Measurements from ENCODE around the gene PRDM15. TPM values are rescaled to one million over a fixed set of nuclear protein-coding genes. Genes with fewer than 3 reads are reported as not detected.

The PRDM15 gene
- polyA plus RNA-seq, 3 donors = 0.19 to 19.0 (median 0.74) TPM

DNA sequence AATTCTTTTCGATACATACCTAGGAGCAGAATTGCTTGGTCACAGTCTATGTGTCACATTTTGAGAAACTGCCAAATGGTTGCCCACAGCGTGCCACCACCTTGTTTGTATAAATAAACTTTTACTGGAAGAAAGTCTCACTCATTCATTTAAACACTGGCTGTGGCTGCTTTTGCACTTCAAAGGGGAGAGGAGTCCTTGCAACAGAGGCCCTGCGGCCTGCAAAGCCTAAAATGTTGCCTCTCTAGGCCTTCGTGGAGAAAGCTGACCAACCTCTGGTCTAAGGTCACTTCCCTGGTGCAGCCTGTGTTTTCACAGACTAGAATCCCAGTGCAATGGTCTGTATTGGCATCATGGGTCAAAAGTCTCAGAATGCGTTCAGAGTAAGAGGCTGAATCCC is 120.6 kb downstream of the PRDM15 start:
- no peak overlapping the region for H3K4me2 ChIP-seq (replicated peaks; ENCODE audit: extremely low read depth, low read length, poor library complexity, severe bottlenecking)
- WGBS (ENCODE audit: insufficient coverage) = 90% methylated on average over 3 of the region's 5 CpGs

DNA sequence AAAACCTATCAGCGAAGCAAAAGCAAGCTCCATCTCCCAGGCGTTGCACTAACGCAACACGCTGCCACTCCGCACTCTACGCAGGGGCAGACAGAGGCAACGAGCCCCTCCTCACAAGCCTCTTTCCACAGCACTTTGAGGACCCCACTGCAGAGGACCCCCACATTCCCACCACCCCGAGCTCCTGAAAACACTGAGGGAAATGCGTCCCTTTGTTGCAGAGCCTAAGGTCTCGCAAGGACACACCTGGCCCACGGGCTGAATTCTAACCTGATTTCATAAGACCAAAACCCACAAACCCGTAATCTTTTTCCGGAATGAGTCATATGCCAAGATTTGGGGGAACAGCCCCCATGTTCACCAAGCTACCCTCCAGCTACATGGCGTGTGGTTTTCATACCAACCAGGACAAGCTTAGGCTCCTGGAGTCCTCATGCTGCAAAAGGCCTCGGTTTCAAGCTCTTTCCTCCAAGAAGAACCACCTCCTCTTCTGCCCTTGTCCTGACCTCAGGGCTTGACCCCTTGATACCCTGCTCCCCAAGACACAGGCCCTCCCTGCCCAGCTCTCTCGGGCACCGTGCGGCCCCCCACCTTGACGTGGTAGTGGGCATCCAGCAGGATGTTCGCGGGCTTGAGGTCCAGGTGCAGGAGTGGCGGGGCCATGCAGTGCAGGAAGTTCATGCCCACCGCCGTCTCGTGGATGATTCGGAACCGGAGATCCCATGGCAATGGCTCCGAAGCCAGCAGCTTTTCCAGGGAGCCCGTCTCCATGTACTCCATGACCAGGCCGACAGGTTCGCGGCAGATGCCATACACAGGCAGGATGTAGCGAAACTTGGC is 123.0 kb downstream of the PRDM15 start:
- intact Hi-C loops (cut with micrococcal nuclease) = no loop called here
- no peaks in the 10 kb centered on the region for H4K20me1 ChIP-seq (ENCODE audit: insufficient read depth, low read length)
- no peak for TF ChIP-seq CTCF (IDR thresholded peaks at IDR 0.05)

More for the DNA sequence above, 120.6 kb downstream of the PRDM15 start:
- Mint-ChIP-seq H3K4me1 (peaks cover 46% of the 10 kb centered on the region), H3K9me3 (peaks cover 0 to 1% (median 0%) of the 10 kb centered on the region in 7 donors), H3K4me3 (no peak overlapping the region), H3K36me3 (peaks cover 0 to 4% of the 10 kb centered on the region in 2 donors), H3K27me3 (ENCODE audit: low read depth in 3 of 3) (peaks cover 10 to 16% (median 12%) of the 10 kb centered on the region in 3 donors), H3K27ac (peak overlapping the region in 1 of 7 donors; percentile 33)
- H3K36me3 ChIP-seq (replicated peaks in 1 of 2; ENCODE audit: control insufficient read depth in 1 of 2, insufficient read depth in 2 of 2, low read length in 2 of 2) = no peaks in the 10 kb centered on the region
- intact Hi-C loops (cut with micrococcal nuclease) = no loop called here
- DNase-seq = no peak
- H3K79me2 ChIP-seq (ENCODE audit: insufficient read depth, low read length) = no peaks in the 10 kb centered on the region
- H3K9ac ChIP-seq (ENCODE audit: insufficient read depth, low read length, poor library complexity, severe bottlenecking) = no peak overlapping the region
- H3K4me1 ChIP-seq (ENCODE audit: control insufficient read depth in 1 of 2, insufficient read depth in 2 of 2, low read length in 2 of 2) = peaks cover 41 to 42% of the 10 kb centered on the region in 2 donors
- H3K4me3 ChIP-seq (replicated peaks in 1 of 3; ENCODE audit: low read depth in 2 of 3, low read length in 3 of 3) = no peak overlapping the region
- no peaks in the 10 kb centered on the region for H4K20me1 ChIP-seq (ENCODE audit: insufficient read depth, low read length)
- H2AFZ ChIP-seq (ENCODE audit: insufficient read depth, low read depth, low read length, poor library complexity, severe bottlenecking) = no peak overlapping the region
- no peak for TF ChIP-seq CTCF (IDR thresholded peaks at IDR 0.05)
- no peaks in the 10 kb centered on the region for H3K9me3 ChIP-seq (replicated peaks in 1 of 2; ENCODE audit: control insufficient read depth in 1 of 2, insufficient read depth in 1 of 2, low read length in 2 of 2)
- no peak overlapping the region for H3K27ac ChIP-seq (ENCODE audit: low read depth in 1 of 2, low read length in 2 of 2)
- H3K27me3 ChIP-seq (ENCODE audit: control insufficient read depth in 2 of 2, insufficient read depth in 2 of 2, low read length in 2 of 2) = peaks cover 0 to 6% of the 10 kb centered on the region in 2 donors

More for the DNA sequence above, 123.0 kb downstream of the PRDM15 start:
- Histone ChIP-seq H3K27ac (ENCODE audit: low read depth in 1 of 2, low read length in 2 of 2) (no peak overlapping the region), H3K9me3 (replicated peaks in 1 of 2; ENCODE audit: control insufficient read depth in 1 of 2, insufficient read depth in 1 of 2, low read length in 2 of 2) (no peaks in the 10 kb centered on the region), H3K4me1 (ENCODE audit: control insufficient read depth in 1 of 2, insufficient read depth in 2 of 2, low read length in 2 of 2) (peaks cover 26 to 33% of the 10 kb centered on the region in 2 donors), H3K4me3 (replicated peaks in 1 of 3; ENCODE audit: low read depth in 2 of 3, low read length in 3 of 3) (no peak overlapping the region), H3K27me3 (ENCODE audit: control insufficient read depth in 2 of 2, insufficient read depth in 2 of 2, low read length in 2 of 2) (no peaks in the 10 kb centered on the region), H2AFZ (ENCODE audit: insufficient read depth, low read depth, low read length, poor library complexity, severe bottlenecking) (no peak overlapping the region), H3K36me3 (replicated peaks in 1 of 2; ENCODE audit: control insufficient read depth in 1 of 2, insufficient read depth in 2 of 2, low read length in 2 of 2) (no peaks in the 10 kb centered on the region), H3K79me2 (ENCODE audit: insufficient read depth, low read length) (no peaks in the 10 kb centered on the region), H3K9ac (ENCODE audit: insufficient read depth, low read length, poor library complexity, severe bottlenecking) (no peak overlapping the region), H3K4me2 (replicated peaks; ENCODE audit: extremely low read depth, low read length, poor library complexity, severe bottlenecking) (no peak overlapping the region)
- no peaks in the 10 kb centered on the region for H3K36me3 Mint-ChIP-seq
- WGBS (ENCODE audit: insufficient coverage) = 93% methylated on average over 32 of the region's 33 CpGs
- H3K9me3 Mint-ChIP-seq = peaks cover 0 to 3% (median 0%) of the 10 kb centered on the region in 7 donors
- no peak overlapping the region for H3K4me3 Mint-ChIP-seq
- H3K27me3 Mint-ChIP-seq (ENCODE audit: low read depth in 3 of 3) = peaks cover 5 to 11% (median 8%) of the 10 kb centered on the region in 3 donors
- no peak for DNase-seq
- H3K4me1 Mint-ChIP-seq = peaks cover 37% of the 10 kb centered on the region
- H3K27ac Mint-ChIP-seq = peak overlapping the region in 3 of 7 donors; percentile 34 to 46 (median 45)
